Endothelial cell of umbilical vein (primary cell): ENCODE data around the gene TRIM17.

ENCODE experiments used
- EZH2 ChIP-seq: IDR thresholded peaks from 2 replicates; pipeline ENCODE4 v1.6.1; 2012; ENCODE audit warnings: borderline replicate concordance, low read depth, mild to moderate bottlenecking, moderate library complexity, low read length, inconsistent platforms; ENCODE audit not compliant: severe bottlenecking
- MAX ChIP-seq: IDR thresholded peaks from 2 replicates; pipeline ENCODE4 v1.6.1; 2011; ENCODE audit not compliant: insufficient read depth, insufficient read length
- MYC ChIP-seq: IDR thresholded peaks from one replicate; pipeline ENCODE4 v1.6.1; 2011; ENCODE audit warnings: mild to moderate bottlenecking, low read depth, low read length
- POLR2A ChIP-seq: IDR thresholded peaks from 2 replicates; pipeline ENCODE4 v1.6.1; 2012; ENCODE audit warnings: low read depth, mild to moderate bottlenecking, control low read depth, low read length
- POLR2AphosphoS5 ChIP-seq: IDR thresholded peaks from 2 replicates; pipeline ENCODE4 v1.6.1; 2012; ENCODE audit warnings: low read depth, mild to moderate bottlenecking, control low read depth, low read length, moderate library complexity; ENCODE audit not compliant: insufficient read depth
- TF ChIP-seq, protein P1 (sequence below), 2 donors: IDR thresholded peaks; 1 replicate in 1 of 2; 2 replicates in 1 of 2; pipeline ENCODE4 v1.5.1; 2011; ENCODE audit warnings: low read length in 2 of 2, mild to moderate bottlenecking in 2 of 2, moderate library complexity in 2 of 2, control low read depth in 1 of 2, inconsistent platforms in 1 of 2, low read depth in 1 of 2; ENCODE audit not compliant: insufficient read depth in 1 of 2; ENCODE audit errors: extremely low read depth in 1 of 2

- TF ChIP-seq, protein P1, sequence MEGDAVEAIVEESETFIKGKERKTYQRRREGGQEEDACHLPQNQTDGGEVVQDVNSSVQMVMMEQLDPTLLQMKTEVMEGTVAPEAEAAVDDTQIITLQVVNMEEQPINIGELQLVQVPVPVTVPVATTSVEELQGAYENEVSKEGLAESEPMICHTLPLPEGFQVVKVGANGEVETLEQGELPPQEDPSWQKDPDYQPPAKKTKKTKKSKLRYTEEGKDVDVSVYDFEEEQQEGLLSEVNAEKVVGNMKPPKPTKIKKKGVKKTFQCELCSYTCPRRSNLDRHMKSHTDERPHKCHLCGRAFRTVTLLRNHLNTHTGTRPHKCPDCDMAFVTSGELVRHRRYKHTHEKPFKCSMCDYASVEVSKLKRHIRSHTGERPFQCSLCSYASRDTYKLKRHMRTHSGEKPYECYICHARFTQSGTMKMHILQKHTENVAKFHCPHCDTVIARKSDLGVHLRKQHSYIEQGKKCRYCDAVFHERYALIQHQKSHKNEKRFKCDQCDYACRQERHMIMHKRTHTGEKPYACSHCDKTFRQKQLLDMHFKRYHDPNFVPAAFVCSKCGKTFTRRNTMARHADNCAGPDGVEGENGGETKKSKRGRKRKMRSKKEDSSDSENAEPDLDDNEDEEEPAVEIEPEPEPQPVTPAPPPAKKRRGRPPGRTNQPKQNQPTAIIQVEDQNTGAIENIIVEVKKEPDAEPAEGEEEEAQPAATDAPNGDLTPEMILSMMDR (IDR thresholded peaks at IDR 0.05; ENCODE audit: extremely low read depth in 1 of 2, insufficient read depth in 1 of 2, low read depth in 1 of 2, low read length in 2 of 2): no peak
- TF ChIP-seq MYC: no peak
- no peak for TF ChIP-seq POLR2AphosphoS5
- no peak for TF ChIP-seq EZH2
- TF ChIP-seq POLR2A: no peak
- TF ChIP-seq MAX: no peak
Observed at GRCh38 chr1:228420968-228421826, 4.5 kb upstream of the TRIM17 start.
